NCI-H1048 (cell line): ENCODE measurements around the gene WAPL.
"Not testable (repeated sequence)": the region's sequence is repeated elsewhere in the genome, so short reads cannot be mapped to it uniquely, and the experiment has no call there.

Source experiments
- DNase-seq: peaks from one replicate; lab custom pipeline; 2025; lab: John Stamatoyannopoulos, UW

The WAPL gene

GRCh38 chr10:86521678-86522509 lies at the start of gene WAPL:
WAPL (minus strand) TSS chr10:86521792; CDS start chr10:86518069, 3,723 bp downstream.
- peak; percentile 75 for DNase-seq

GRCh38 chr10:86569335-86569734 lies 47.7 kb upstream of the WAPL start:
- DNase-seq, result no peak

GRCh38 chr10:86566518-86566917 lies 44.9 kb upstream of the WAPL start:
- DNase-seq, result not testable (repeated sequence)

- not testable (repeated sequence) for DNase-seq
Measured at GRCh38 chr10:86563338-86563737, 41.7 kb upstream of the WAPL start.

GRCh38 chr10:86558695-86559094 lies 37.1 kb upstream of the WAPL start:
- not testable (repeated sequence) for DNase-seq

- DNase-seq, result no peak
Measured at GRCh38 chr10:86556933-86557649, 35.5 kb upstream of the WAPL start.

GRCh38 chr10:86556532-86556931 lies 34.9 kb upstream of the WAPL start:
- DNase-seq, result no peak

GRCh38 chr10:86553639-86554038 lies 32.0 kb upstream of the WAPL start:
- no peak for DNase-seq

GRCh38 chr10:86553213-86553612 lies 31.6 kb upstream of the WAPL start:
- DNase-seq, result no peak

GRCh38 chr10:86547296-86547695 lies 25.7 kb upstream of the WAPL start:
- no peak for DNase-seq

- DNase-seq, result no peak
Measured at GRCh38 chr10:86545101-86545500, 23.5 kb upstream of the WAPL start.

- DNase-seq, result no peak
Measured at GRCh38 chr10:86540016-86540415, 18.4 kb upstream of the WAPL start.

- no peak for DNase-seq
Measured at GRCh38 chr10:86538547-86538946, 17.0 kb upstream of the WAPL start.

- DNase-seq, result not testable (repeated sequence)
Measured at GRCh38 chr10:86538040-86538439, 16.4 kb upstream of the WAPL start.

- no peak for DNase-seq
Measured at GRCh38 chr10:86536294-86536861, 14.8 kb upstream of the WAPL start.

- no peak for DNase-seq
Measured at GRCh38 chr10:86535132-86535882, 13.7 kb upstream of the WAPL start.

GRCh38 chr10:86533328-86533727 lies 11.7 kb upstream of the WAPL start:
- no peak for DNase-seq

- DNase-seq, result not testable (repeated sequence)
Measured at GRCh38 chr10:86528736-86529135, 7.1 kb upstream of the WAPL start.

- no peak for DNase-seq
Measured at GRCh38 chr10:86526606-86527005, 5.0 kb upstream of the WAPL start.

- DNase-seq, result not testable (repeated sequence)
Measured at GRCh38 chr10:86525713-86526112, 4.1 kb upstream of the WAPL start.

- DNase-seq, result no peak
Measured at GRCh38 chr10:86524225-86524962, 2.8 kb upstream of the WAPL start.
